DND-41 (cell line): Measurements from ENCODE around the gene PTPRG.

Source experiments
- ATAC-seq: fragments of 200-7000 bp; cut with Tn5 transposase; 3 replicates; pipeline ENCODE4 v1.9.1; 2021; ENCODE audit warnings: low read depth; ENCODE audit not compliant: insufficient read depth
- DNase-seq: peaks from one replicate; pipeline ENCODE4 v3.0.0-alpha.2; 2020
- H2AFZ ChIP-seq: 2 replicates; pipeline ENCODE4 v1.6.0; 2012; ENCODE audit warnings: low read depth, low read length
- H3K27ac ChIP-seq: 2 replicates; pipeline ENCODE4 v1.5.1; 2012; ENCODE audit warnings: low read length, inconsistent platforms
- H3K27me3 ChIP-seq: fragments of 200-600 bp; sonication (generic); 2 replicates; pipeline ENCODE4 v1.6.0; 2012; ENCODE audit warnings: low read length, mild to moderate bottlenecking, inconsistent platforms; ENCODE audit not compliant: insufficient read depth, poor library complexity
- H3K36me3 ChIP-seq: 2 replicates; pipeline ENCODE4 v1.5.1; 2012; ENCODE audit warnings: low read length, inconsistent platforms; ENCODE audit not compliant: insufficient read depth
- H3K4me1 ChIP-seq: 2 replicates; pipeline ENCODE4 v1.5.1; 2012; ENCODE audit warnings: mild to moderate bottlenecking, low read length; ENCODE audit not compliant: insufficient read depth
- H3K4me2 ChIP-seq: 2 replicates; pipeline ENCODE4 v1.6.0; 2012; ENCODE audit warnings: mild to moderate bottlenecking, moderate library complexity, low read length, inconsistent platforms; ENCODE audit not compliant: insufficient read depth
- H3K4me3 ChIP-seq, 2 experiments: fragments of 200-600 bp in 1 of 2; shearing (Covaris generic) in 1 of 2; 2 replicates each; pipeline ENCODE4 v1.5.1; 2012 to 2016; ENCODE audit warnings: inconsistent platforms in 2 of 2, low read length in 2 of 2, mild to moderate bottlenecking in 2 of 2, low read depth in 1 of 2, moderate library complexity in 1 of 2
- H3K79me2 ChIP-seq: 2 replicates; pipeline ENCODE4 v1.6.0; 2012; ENCODE audit warnings: low read length, inconsistent platforms; ENCODE audit not compliant: insufficient read depth
- H3K9ac ChIP-seq: 2 replicates; pipeline ENCODE4 v1.6.0; 2012; ENCODE audit warnings: low read depth, mild to moderate bottlenecking, inconsistent platforms, low read length, moderate library complexity
- H3K9me3 ChIP-seq: 2 replicates; pipeline ENCODE4 v1.5.1; 2012; ENCODE audit warnings: low read length, moderate library complexity, mild to moderate bottlenecking, inconsistent platforms; ENCODE audit not compliant: insufficient read depth, severe bottlenecking
- H4K20me1 ChIP-seq: 2 replicates; pipeline ENCODE4 v1.6.0; 2012; ENCODE audit warnings: low read length; ENCODE audit not compliant: insufficient read depth
- EZH2 ChIP-seq: IDR thresholded peaks from 3 replicates; pipeline ENCODE4 v1.6.1; 2012; ENCODE audit warnings: borderline replicate concordance, low read depth, mild to moderate bottlenecking, moderate library complexity, low read length, inconsistent platforms; ENCODE audit not compliant: severe bottlenecking
- TF ChIP-seq, protein P1 (sequence below): IDR thresholded peaks from 2 replicates; pipeline ENCODE4 v1.5.1; 2012; ENCODE audit warnings: borderline replicate concordance, low read length, moderate library complexity, mild to moderate bottlenecking; ENCODE audit not compliant: poor library complexity, severe bottlenecking; ENCODE audit errors: extremely low read depth

The PTPRG gene

DNA sequence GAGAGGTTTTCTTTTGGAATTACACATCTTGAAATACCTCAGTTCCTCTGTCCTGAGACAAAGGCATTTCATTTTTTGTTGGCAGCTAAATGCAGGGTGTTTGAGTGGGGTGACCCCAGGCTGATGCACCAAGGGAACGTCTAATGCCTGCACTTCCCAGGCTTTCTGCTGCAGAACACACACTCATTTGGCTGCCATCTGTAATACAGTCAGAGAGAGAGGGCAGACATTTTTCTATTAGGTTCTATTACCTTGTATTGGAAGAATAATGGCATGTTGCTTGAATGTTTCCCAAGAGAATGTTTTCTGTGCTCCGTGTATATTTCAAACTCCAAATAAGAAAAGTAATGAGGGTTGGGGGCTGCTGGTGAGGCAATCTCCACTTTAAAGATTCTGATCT is 87.1 kb downstream of the PTPRG start:
- no peak for ATAC-seq
- H3K27me3 ChIP-seq: no peaks in the 10 kb centered on the region
- no peak overlapping the region for H3K4me2 ChIP-seq

DNA sequence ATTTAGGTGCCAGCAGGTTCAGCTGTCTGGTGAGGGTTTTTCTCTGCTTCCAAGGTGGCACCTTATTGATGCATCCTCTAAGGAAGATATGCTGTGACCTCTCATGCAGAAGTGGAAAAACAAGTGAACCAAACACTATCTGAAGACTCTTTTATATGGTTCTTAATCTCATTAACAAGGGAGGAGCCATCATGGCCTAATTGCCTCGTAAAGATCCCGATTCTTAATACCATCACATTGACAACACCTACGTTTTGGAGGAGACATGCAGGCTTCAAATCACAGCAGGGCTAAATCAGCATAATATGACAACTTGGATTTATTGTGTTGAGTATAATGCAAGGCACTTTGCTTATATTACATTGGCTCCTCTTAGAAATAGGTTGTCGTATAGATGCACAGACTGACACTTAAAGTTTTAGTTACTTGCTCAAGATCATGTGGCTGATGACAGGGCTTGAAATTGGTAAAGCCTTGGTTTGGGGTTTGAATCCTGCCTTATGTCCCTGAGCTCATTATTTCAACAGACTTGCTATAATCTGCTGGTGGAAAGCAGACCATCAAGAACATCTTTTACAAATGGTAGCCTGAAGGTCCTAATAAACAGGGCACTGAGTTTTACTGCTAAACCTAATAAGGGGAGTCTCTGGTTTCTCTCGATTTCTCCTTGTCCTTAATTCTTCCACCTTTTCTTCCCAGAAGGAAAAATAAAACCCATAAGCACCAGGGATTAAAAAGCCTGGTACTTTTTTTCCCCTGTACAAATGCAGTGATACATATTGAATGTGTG is 88.2 kb downstream of the PTPRG start:
- Histone ChIP-seq H3K4me1 (no peaks in the 10 kb centered on the region), H3K27ac (no peak overlapping the region), H3K4me3 (no peak overlapping the region), H3K9ac (no peak overlapping the region), H3K79me2 (no peaks in the 10 kb centered on the region), H3K9me3 (peaks cover 3% of the 10 kb centered on the region), H2AFZ (no peak overlapping the region), H3K27me3 (no peaks in the 10 kb centered on the region), H4K20me1 (no peaks in the 10 kb centered on the region), H3K4me2 (no peak overlapping the region), H3K36me3 (no peaks in the 10 kb centered on the region)
- TF ChIP-seq, protein P1, sequence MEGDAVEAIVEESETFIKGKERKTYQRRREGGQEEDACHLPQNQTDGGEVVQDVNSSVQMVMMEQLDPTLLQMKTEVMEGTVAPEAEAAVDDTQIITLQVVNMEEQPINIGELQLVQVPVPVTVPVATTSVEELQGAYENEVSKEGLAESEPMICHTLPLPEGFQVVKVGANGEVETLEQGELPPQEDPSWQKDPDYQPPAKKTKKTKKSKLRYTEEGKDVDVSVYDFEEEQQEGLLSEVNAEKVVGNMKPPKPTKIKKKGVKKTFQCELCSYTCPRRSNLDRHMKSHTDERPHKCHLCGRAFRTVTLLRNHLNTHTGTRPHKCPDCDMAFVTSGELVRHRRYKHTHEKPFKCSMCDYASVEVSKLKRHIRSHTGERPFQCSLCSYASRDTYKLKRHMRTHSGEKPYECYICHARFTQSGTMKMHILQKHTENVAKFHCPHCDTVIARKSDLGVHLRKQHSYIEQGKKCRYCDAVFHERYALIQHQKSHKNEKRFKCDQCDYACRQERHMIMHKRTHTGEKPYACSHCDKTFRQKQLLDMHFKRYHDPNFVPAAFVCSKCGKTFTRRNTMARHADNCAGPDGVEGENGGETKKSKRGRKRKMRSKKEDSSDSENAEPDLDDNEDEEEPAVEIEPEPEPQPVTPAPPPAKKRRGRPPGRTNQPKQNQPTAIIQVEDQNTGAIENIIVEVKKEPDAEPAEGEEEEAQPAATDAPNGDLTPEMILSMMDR: no peak
- TF ChIP-seq EZH2: no peak
- no peak for ATAC-seq
- DNase-seq: no peak

More for the DNA sequence above, 87.1 kb downstream of the PTPRG start:
- TF ChIP-seq, protein P1: no peak
- no peak for TF ChIP-seq EZH2
- no peak overlapping the region for H3K9ac ChIP-seq
- no peak for DNase-seq
- peaks cover 3% of the 10 kb centered on the region for H3K9me3 ChIP-seq
- H3K4me3 ChIP-seq: no peak overlapping the region
- no peaks in the 10 kb centered on the region for H4K20me1 ChIP-seq
- no peaks in the 10 kb centered on the region for H3K4me1 ChIP-seq
- H3K27ac ChIP-seq: no peak overlapping the region
- H3K79me2 ChIP-seq: no peaks in the 10 kb centered on the region
- H3K36me3 ChIP-seq: no peaks in the 10 kb centered on the region
- no peak overlapping the region for H2AFZ ChIP-seq

DNA sequence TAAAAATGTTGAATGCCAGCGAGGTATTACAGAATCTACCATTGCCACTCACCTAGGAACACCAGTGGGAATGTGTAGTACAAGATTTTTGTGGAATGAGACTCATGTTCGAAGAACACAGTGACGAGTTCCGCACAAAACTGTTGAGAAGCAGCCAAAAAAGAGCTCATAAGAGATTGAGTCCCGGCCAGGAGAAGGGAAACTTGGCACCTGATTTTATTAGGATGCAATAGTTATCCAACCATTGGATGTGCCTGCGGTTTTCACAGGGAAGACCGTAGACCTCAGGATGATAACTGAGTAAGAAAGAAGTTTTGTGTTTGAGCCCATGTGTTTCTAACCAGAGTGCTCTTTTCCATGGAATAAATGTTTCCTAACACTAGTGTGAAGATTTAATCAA is 88.9 kb downstream of the PTPRG start:
- H3K36me3 ChIP-seq: no peaks in the 10 kb centered on the region
- H2AFZ ChIP-seq: no peak overlapping the region
- H4K20me1 ChIP-seq: no peaks in the 10 kb centered on the region
- DNase-seq (no peak), ATAC-seq (no peak)
- no peak overlapping the region for H3K9ac ChIP-seq
- H3K4me2 ChIP-seq: no peak overlapping the region
- no peaks in the 10 kb centered on the region for H3K79me2 ChIP-seq
- no peaks in the 10 kb centered on the region for H3K4me1 ChIP-seq
- no peak for TF ChIP-seq EZH2
- TF ChIP-seq, protein P1: no peak
- H3K27ac ChIP-seq: no peak overlapping the region
- H3K27me3 ChIP-seq: no peaks in the 10 kb centered on the region
- H3K9me3 ChIP-seq: peaks cover under 1% of the 10 kb centered on the region
- no peak overlapping the region for H3K4me3 ChIP-seq
